ENCODE data around the gene LTC4S.

LTC4S gene

GRCh38 chr5:179795049-179795862 is 1.5 kb downstream of the LTC4S start:
- in situ Hi-C loops (cut with HindIII; ENCODE audit: low sequenced_read_pairs) = no loop called here

DNA sequence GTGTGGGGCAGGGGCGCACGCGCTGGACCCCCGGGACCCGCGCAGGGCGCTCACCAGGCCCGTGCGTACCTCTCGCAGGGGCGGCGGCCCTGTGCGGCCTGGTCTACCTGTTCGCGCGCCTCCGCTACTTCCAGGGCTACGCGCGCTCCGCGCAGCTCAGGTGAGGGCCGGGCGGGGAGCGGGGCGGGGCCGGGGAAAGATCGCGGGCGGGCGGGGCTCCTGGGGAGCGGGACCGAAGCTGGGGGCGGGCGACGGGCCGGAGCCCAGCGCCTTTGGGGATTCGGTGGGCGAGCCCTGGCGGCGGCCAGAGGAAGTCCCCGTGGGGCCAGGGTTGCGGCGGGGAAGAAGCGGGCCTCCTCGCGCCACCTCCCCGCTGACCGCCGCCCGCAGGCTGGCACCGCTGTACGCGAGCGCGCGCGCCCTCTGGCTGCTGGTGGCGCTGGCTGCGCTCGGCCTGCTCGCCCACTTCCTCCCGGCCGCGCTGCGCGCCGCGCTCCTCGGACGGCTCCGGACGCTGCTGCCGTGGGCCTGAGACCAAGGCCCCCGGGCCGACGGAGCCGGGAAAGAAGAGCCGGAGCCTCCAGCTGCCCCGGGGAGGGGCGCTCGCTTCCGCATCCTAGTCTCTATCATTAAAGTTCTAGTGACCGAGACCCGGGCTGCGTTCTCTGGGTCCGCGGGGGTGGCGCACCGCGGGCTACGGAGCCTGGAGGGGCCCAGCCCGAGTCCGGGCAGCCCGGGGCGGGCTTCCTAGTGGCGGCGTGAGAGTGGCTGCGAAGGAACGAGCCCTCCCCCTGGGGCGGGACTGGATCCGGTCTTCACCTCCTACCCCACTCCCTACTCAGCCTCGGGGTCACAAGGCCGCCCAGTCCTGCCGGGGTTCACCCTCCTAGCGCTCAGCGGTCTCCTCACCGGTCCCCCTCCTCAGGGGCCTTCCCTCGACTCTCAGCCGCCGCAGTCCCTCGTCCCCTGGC is 2.4 kb downstream of the LTC4S start:
- in situ Hi-C loops (cut with HindIII; ENCODE audit: low sequenced_read_pairs) = no loop called here

DNA sequence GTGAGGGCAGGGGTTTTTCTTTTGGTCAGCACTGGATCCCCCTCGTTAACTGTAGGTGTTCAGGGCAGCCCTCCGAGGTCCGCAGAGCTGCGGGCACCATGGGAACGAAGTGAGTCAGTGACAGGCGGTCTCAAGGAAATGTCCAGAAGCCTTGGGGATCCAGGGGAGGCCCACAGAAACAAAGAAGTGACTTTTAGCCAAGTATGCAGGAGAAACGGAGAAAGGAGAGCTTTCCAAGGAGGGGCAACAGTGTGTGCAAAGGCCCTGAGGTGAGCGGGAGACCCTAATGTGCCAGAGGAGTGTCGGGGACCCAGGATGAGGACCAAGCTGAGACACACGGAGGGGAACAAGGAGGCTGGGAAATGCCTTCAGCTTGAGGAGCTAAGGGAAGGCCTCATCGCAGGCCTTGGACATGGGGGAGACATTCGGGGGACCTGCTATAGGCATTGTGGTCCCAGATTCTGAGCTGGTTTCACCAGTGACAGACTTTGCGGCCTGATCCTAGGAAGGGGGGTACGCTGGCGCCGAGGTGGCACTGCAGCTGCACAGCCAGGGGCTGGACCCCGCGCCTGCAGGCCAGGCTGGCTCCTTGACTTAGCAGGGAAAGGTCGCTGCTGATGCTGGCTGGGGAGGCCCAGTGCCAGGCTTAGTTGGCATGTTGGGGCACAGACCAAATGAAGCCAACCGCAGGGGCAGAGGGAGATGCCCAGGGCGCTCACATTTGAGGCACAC is 3.3 kb downstream of the LTC4S start:
- in situ Hi-C loops (cut with HindIII; ENCODE audit: low sequenced_read_pairs) = no loop called here

DNA sequence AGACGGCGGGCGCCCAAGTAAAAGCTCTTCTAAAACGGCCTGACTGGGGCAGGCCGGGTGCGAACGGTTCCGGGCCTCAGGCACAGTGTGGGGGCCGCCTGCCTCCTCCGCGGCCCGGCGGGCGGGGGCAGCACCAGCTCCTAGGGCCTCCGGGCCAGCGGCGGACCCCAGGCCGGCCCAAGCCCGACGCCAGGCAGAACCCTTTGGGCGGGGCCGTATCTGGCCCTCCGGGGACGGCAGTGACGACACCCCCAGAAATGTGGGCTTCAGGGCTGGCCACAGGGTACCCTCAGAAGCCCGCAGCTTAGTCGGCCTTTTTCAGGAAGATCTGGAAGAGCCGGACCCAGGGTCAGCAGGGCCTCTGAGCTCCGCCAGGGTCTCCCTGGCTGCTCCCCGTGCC is 4.0 kb downstream of the LTC4S start:
- in situ Hi-C loops (cut with HindIII; ENCODE audit: low sequenced_read_pairs) = no loop called here

- in situ Hi-C loops (cut with HindIII; ENCODE audit: low sequenced_read_pairs) = no loop called here
These were observed 4.5 kb downstream of the LTC4S start for GRCh38 chr5:179798144-179798770.

GRCh38 chr5:179798771-179799643 is 5.2 kb downstream of the LTC4S start:
- in situ Hi-C loops (cut with HindIII; ENCODE audit: low sequenced_read_pairs) = no loop called here

- in situ Hi-C loops (cut with HindIII; ENCODE audit: low sequenced_read_pairs) = no loop called here
These were observed 5.8 kb downstream of the LTC4S start for GRCh38 chr5:179799644-179799973.

- in situ Hi-C loops (cut with HindIII; ENCODE audit: low sequenced_read_pairs) = no loop called here
These were observed 6.4 kb downstream of the LTC4S start for GRCh38 chr5:179800071-179800695.

GRCh38 chr5:179800696-179801201 is 7.0 kb downstream of the LTC4S start:
- in situ Hi-C loops (cut with HindIII; ENCODE audit: low sequenced_read_pairs) = no loop called here

- in situ Hi-C loops (cut with HindIII; ENCODE audit: low sequenced_read_pairs) = no loop called here
These were observed 7.8 kb downstream of the LTC4S start for GRCh38 chr5:179801304-179802206.

DNA sequence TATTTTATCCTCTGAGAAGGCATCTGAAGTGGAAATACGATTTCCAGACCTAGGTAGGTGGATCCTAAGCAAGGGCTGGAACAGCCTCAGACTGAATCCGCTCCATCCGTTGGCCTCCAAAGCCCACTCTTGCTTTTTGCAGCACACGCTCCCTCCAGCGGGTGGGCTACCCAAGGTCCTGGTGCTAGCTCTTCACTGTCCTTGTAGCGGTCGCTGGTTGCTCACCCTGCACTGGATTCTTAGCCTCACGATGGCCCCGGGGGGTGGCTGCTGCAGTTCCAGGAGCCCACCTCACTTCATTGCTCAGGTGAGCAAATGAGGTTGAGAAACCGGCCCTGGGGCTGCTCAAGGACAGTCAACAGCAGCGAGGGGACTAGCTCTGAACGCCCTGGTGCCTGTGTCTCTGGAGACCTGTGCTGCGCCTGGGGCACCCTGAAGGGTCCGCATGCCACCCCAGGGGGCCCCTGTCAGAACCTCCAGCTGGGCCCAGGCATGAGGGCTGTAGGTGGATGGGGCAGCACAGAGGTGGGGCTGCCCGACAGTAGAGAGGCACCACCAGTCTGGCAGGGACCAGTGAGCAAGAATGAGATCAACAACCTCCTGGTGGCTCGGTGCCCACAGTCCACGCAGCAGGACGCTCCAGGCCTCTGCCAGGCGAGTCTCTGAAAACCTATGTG is 8.6 kb downstream of the LTC4S start:
- in situ Hi-C loops (cut with HindIII; ENCODE audit: low sequenced_read_pairs) = no loop called here

DNA sequence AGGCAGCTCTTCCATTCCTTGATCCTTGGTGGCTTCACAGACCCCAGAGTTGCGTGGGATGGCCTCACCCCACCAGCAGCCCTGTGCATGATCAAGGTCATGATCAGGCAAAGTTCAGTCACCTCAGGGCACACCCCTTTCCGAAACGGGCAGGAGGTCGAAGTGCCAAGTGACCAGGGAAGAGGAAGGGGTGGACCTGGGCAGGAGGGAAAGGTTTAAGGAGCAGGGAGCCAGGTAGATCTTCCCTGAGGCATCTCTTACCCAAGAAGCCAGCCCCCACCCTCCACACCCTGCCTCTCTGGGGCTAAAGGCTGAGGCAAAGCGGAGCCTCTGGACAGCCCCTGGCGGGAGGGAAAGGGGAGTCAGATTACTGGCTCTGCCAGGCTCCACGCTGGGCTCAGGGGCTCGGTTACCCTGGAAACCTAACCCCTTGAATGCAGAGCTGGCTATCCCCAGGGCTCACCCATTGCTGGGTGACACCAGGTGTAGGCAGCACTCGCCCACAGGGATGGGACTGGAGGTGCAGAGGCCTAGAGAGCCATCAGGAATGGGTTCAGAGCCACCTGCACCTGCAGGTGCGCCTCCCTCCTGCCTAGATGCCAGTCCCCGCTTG is 9.3 kb downstream of the LTC4S start:
- in situ Hi-C loops (cut with HindIII; ENCODE audit: low sequenced_read_pairs) = no loop called here

- in situ Hi-C loops (cut with HindIII; ENCODE audit: low sequenced_read_pairs) = no loop called here
These were observed 10.1 kb downstream of the LTC4S start for GRCh38 chr5:179803651-179804554.

GRCh38 chr5:179804555-179804947 is 10.8 kb downstream of the LTC4S start:
- in situ Hi-C loops (cut with HindIII; ENCODE audit: low sequenced_read_pairs) = no loop called here

DNA sequence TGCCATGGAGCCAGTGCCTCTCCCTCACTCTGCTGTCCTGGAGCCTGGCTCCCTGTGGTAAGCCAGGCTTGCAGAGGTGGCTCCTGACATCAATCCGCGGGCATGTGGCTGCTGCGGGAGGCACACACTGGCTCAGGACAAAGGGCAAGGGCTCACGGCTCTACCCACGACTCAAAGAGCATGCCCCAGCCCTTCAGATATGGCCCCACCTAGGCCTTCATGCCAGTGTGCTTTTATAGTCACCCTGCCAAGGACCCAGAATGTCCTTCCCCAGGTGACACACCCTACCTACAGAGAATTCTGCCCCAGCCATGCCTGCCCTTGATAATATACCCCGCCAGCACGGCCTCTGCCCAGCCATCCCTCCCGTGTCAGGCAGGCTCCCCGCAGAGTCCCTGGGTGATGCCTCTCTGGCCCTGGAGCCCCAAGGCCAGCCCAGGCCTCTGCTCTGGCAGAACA is 11.3 kb downstream of the LTC4S start:
- in situ Hi-C loops (cut with HindIII; ENCODE audit: low sequenced_read_pairs) = no loop called here
